Activated naive CD8-positive, alpha-beta T cell treated with anti-CD3 and anti-CD28 coated beads, Interleukin-2, amount 50 U/mL, for 24 hours (primary cell): ENCODE measurements around the gene NT5C.
"Not testable (repeated sequence)": the region's sequence is repeated elsewhere in the genome, so short reads cannot be mapped to it uniquely, and the experiment has no call there.

ENCODE experiments used
- ATAC-seq: fragments of 150-1000 bp; cut with Tn5 transposase; one replicate; pipeline ENCODE4 v1.10.0; 2021
- DNase-seq: peaks from one replicate; pipeline ENCODE4 v3.0.0; 2021
- H3K27ac Mint-ChIP-seq: one replicate; pipeline ENCODE4 v1.8.0; 2021; ENCODE audit warnings: mild to moderate bottlenecking, mixed read lengths
- H3K27me3 Mint-ChIP-seq: one replicate; pipeline ENCODE4 v1.8.0; 2021; ENCODE audit warnings: mixed read lengths
- H3K36me3 Mint-ChIP-seq: one replicate; pipeline ENCODE4 v1.8.0; 2021; ENCODE audit warnings: low read depth, mixed read lengths
- H3K4me1 Mint-ChIP-seq: one replicate; pipeline ENCODE4 v1.8.0; 2021; ENCODE audit warnings: mixed read lengths
- H3K4me3 Mint-ChIP-seq: one replicate; pipeline ENCODE4 v1.8.0; 2021; ENCODE audit warnings: mild to moderate bottlenecking, moderate library complexity, mixed read lengths
- H3K9me3 Mint-ChIP-seq: one replicate; pipeline ENCODE4 v1.8.0; 2021; ENCODE audit warnings: mixed read lengths

NT5C gene

GRCh38 chr17:75153780-75154194 lies 22.2 kb upstream of the NT5C start:
- Mint-ChIP-seq H3K36me3 (peaks cover 12% of the 10 kb centered on the region), H3K4me1 (peaks cover 32% of the 10 kb centered on the region), H3K9me3 (no peaks in the 10 kb centered on the region), H3K27me3 (peaks cover 2% of the 10 kb centered on the region), H3K4me3 (peak overlapping the region; percentile 93), H3K27ac (peak overlapping the region; percentile 73)
- ATAC-seq: peak; percentile 2
- DNase-seq: peak; percentile 42

- peaks cover 2% of the 10 kb centered on the region for H3K27me3 Mint-ChIP-seq
- H3K4me3 Mint-ChIP-seq: peak overlapping the region; percentile 93
- DNase-seq (peak; percentile 42), ATAC-seq (no peak)
- H3K36me3 Mint-ChIP-seq: peaks cover 19% of the 10 kb centered on the region
- peak overlapping the region; percentile 73 for H3K27ac Mint-ChIP-seq
- peaks cover 32% of the 10 kb centered on the region for H3K4me1 Mint-ChIP-seq
- no peaks in the 10 kb centered on the region for H3K9me3 Mint-ChIP-seq
Observed at GRCh38 chr17:75152922-75153779, 21.6 kb upstream of the NT5C start.

GRCh38 chr17:75152523-75152921 lies 21.0 kb upstream of the NT5C start:
- DNase-seq: no peak
- Mint-ChIP-seq H3K9me3 (no peaks in the 10 kb centered on the region), H3K27ac (peak overlapping the region; percentile 73), H3K4me3 (peak overlapping the region; percentile 93), H3K4me1 (peaks cover 32% of the 10 kb centered on the region), H3K36me3 (peaks cover 25% of the 10 kb centered on the region), H3K27me3 (peaks cover 2% of the 10 kb centered on the region)
- no peak for ATAC-seq

- Mint-ChIP-seq H3K27me3 (peaks cover 2% of the 10 kb centered on the region), H3K4me3 (peak overlapping the region; percentile 93), H3K27ac (peak overlapping the region; percentile 28), H3K4me1 (peaks cover 32% of the 10 kb centered on the region), H3K9me3 (no peaks in the 10 kb centered on the region), H3K36me3 (peaks cover 31% of the 10 kb centered on the region)
- ATAC-seq: no peak
- DNase-seq: no peak
Observed at GRCh38 chr17:75151930-75152329, 20.4 kb upstream of the NT5C start.

- H3K4me1 Mint-ChIP-seq: peaks cover 16% of the 10 kb centered on the region
- peak overlapping the region; percentile 8 for H3K27ac Mint-ChIP-seq
- H3K9me3 Mint-ChIP-seq: no peaks in the 10 kb centered on the region
- no peak overlapping the region for H3K4me3 Mint-ChIP-seq
- no peak for ATAC-seq
- H3K27me3 Mint-ChIP-seq: no peaks in the 10 kb centered on the region
- peaks cover 52% of the 10 kb centered on the region for H3K36me3 Mint-ChIP-seq
- DNase-seq: no peak
Observed at GRCh38 chr17:75147878-75148546, 16.5 kb upstream of the NT5C start.

- no peak for DNase-seq
- H3K36me3 Mint-ChIP-seq: peaks cover 49% of the 10 kb centered on the region
- H3K9me3 Mint-ChIP-seq: no peaks in the 10 kb centered on the region
- no peak overlapping the region for H3K4me3 Mint-ChIP-seq
- ATAC-seq: no peak
- H3K4me1 Mint-ChIP-seq: peaks cover 5% of the 10 kb centered on the region
- H3K27ac Mint-ChIP-seq: no peak overlapping the region
- no peaks in the 10 kb centered on the region for H3K27me3 Mint-ChIP-seq
Observed at GRCh38 chr17:75146592-75146991, 15.1 kb upstream of the NT5C start.

- Mint-ChIP-seq H3K36me3 (peaks cover 63% of the 10 kb centered on the region), H3K4me1 (peaks cover 16% of the 10 kb centered on the region), H3K9me3 (no peaks in the 10 kb centered on the region), H3K4me3 (no peak overlapping the region), H3K27ac (no peak overlapping the region), H3K27me3 (no peaks in the 10 kb centered on the region)
- ATAC-seq (no peak), DNase-seq (no peak)
Observed at GRCh38 chr17:75144816-75145512, 13.4 kb upstream of the NT5C start.

GRCh38 chr17:75142236-75142971 lies 10.9 kb upstream of the NT5C start:
- H3K27me3 Mint-ChIP-seq: no peaks in the 10 kb centered on the region
- H3K4me1 Mint-ChIP-seq: peaks cover 14% of the 10 kb centered on the region
- H3K27ac Mint-ChIP-seq: no peak overlapping the region
- no peak overlapping the region for H3K4me3 Mint-ChIP-seq
- no peaks in the 10 kb centered on the region for H3K9me3 Mint-ChIP-seq
- peaks cover 55% of the 10 kb centered on the region for H3K36me3 Mint-ChIP-seq
- DNase-seq: no peak
- no peak for ATAC-seq

GRCh38 chr17:75138519-75138918 lies 7.0 kb upstream of the NT5C start:
- peaks cover 14% of the 10 kb centered on the region for H3K4me1 Mint-ChIP-seq
- DNase-seq (no peak), ATAC-seq (no peak)
- H3K27me3 Mint-ChIP-seq: no peaks in the 10 kb centered on the region
- peaks cover 38% of the 10 kb centered on the region for H3K36me3 Mint-ChIP-seq
- no peak overlapping the region for H3K27ac Mint-ChIP-seq
- H3K9me3 Mint-ChIP-seq: no peaks in the 10 kb centered on the region
- no peak overlapping the region for H3K4me3 Mint-ChIP-seq

- ATAC-seq, H3K27me3 Mint-ChIP-seq, H3K27ac Mint-ChIP-seq, DNase-seq, H3K4me3 Mint-ChIP-seq, H3K9me3 Mint-ChIP-seq: not testable (repeated sequence)
- peaks cover 38% of the 10 kb centered on the region for H3K36me3 Mint-ChIP-seq
- H3K4me1 Mint-ChIP-seq: peaks cover 14% of the 10 kb centered on the region
Observed at GRCh38 chr17:75137762-75138161, 6.2 kb upstream of the NT5C start.

GRCh38 chr17:75135946-75136345 lies 4.4 kb upstream of the NT5C start:
- Mint-ChIP-seq H3K9me3 (no peaks in the 10 kb centered on the region), H3K27me3 (no peaks in the 10 kb centered on the region), H3K4me3 (no peak overlapping the region), H3K27ac (peak overlapping the region; percentile 75), H3K36me3 (peaks cover 29% of the 10 kb centered on the region), H3K4me1 (peaks cover 11% of the 10 kb centered on the region)
- no peak for DNase-seq
- ATAC-seq: no peak

GRCh38 chr17:75135452-75135851 lies 3.9 kb upstream of the NT5C start:
- ATAC-seq (no peak), DNase-seq (no peak)
- Mint-ChIP-seq H3K4me3 (no peak overlapping the region), H3K27me3 (no peaks in the 10 kb centered on the region), H3K36me3 (peaks cover 28% of the 10 kb centered on the region), H3K4me1 (peaks cover 9% of the 10 kb centered on the region), H3K27ac (peak overlapping the region; percentile 75), H3K9me3 (no peaks in the 10 kb centered on the region)

GRCh38 chr17:75133607-75134347 lies 2.2 kb upstream of the NT5C start:
- H3K9me3 Mint-ChIP-seq: not testable (repeated sequence)

More at GRCh38 chr17:75133607-75134347, 2.2 kb upstream of the NT5C start:
- not testable (repeated sequence) for H3K4me3 Mint-ChIP-seq, H3K27me3 Mint-ChIP-seq, DNase-seq, H3K27ac Mint-ChIP-seq, ATAC-seq
- Mint-ChIP-seq H3K4me1 (peaks cover 14% of the 10 kb centered on the region), H3K36me3 (peaks cover 25% of the 10 kb centered on the region)
